ENCODE results near the gene KRTAP2-1. TPM values are rescaled to one million over a fixed set of nuclear protein-coding genes. Genes with fewer than 3 reads are reported as not detected.

The KRTAP2-1 gene
- total RNA-seq, 1 donor from 2014 or later, result not detected

- Histone ChIP-seq H3K27me3 (no peaks in the 10 kb centered on the region), H3K27ac (no peak overlapping the region), H3K9me3 (no peaks in the 10 kb centered on the region), H3K36me3 (no peaks in the 10 kb centered on the region), H3K4me3 (no peak overlapping the region), H3K4me1 (no peaks in the 10 kb centered on the region)
- DNase-seq (ENCODE audit: low spot score in 2 of 2), result no peak
- intact Hi-C loops (cut with DNase I), result no loop called here
- TF ChIP-seq CTCF (IDR thresholded peaks at IDR 0.05), result no peak
Observed at GRCh38 chr17:40997361-40997760, 49.8 kb downstream of the KRTAP2-1 start.

GRCh38 chr17:40996829-40997228 lies 50.3 kb downstream of the KRTAP2-1 start:
- Histone ChIP-seq H3K27me3 (no peaks in the 10 kb centered on the region), H3K9me3 (no peaks in the 10 kb centered on the region), H3K27ac (no peak overlapping the region), H3K4me3 (no peak overlapping the region), H3K4me1 (no peaks in the 10 kb centered on the region), H3K36me3 (no peaks in the 10 kb centered on the region)
- DNase-seq (ENCODE audit: low spot score in 2 of 2), result no peak
- intact Hi-C loops (cut with DNase I), result no loop called here
- no peak for TF ChIP-seq CTCF (IDR thresholded peaks at IDR 0.05)

Other genes starting within 250 kb of the KRTAP2-1 start
- not detected for gene KRT28, start 247.4 kb downstream of the KRTAP2-1 start, total RNA-seq
- gene KRT10, start 224.7 kb downstream of the KRTAP2-1 start, total RNA-seq, result 0.85 TPM
- gene KRT12, start 180.1 kb downstream of the KRTAP2-1 start, total RNA-seq, result not detected
- gene KRT20, start 162.1 kb downstream of the KRTAP2-1 start, total RNA-seq, result not detected
- gene KRT23, start 109.7 kb downstream of the KRTAP2-1 start, total RNA-seq, result not detected
- not detected for gene KRT39, start 80.4 kb downstream of the KRTAP2-1 start, total RNA-seq
- not detected for gene KRT40, start 63.0 kb downstream of the KRTAP2-1 start, total RNA-seq
- not detected for gene KRTAP3-3, start 53.2 kb downstream of the KRTAP2-1 start, total RNA-seq
- gene KRTAP3-2, start 47.4 kb downstream of the KRTAP2-1 start, total RNA-seq, result not detected
- not detected for gene KRTAP3-1, start 38.2 kb downstream of the KRTAP2-1 start, total RNA-seq
- not detected for gene KRTAP1-5, start 20.1 kb downstream of the KRTAP2-1 start, total RNA-seq
- gene KRTAP1-4, start 17.1 kb downstream of the KRTAP2-1 start, total RNA-seq, result not detected
- not detected for gene KRTAP1-3, start 12.4 kb downstream of the KRTAP2-1 start, total RNA-seq
- gene KRTAP1-1, start 5.9 kb downstream of the KRTAP2-1 start, total RNA-seq, result not detected
- gene KRTAP2-2, start 7.9 kb upstream of the KRTAP2-1 start, total RNA-seq, result not detected
- not detected for gene KRTAP2-3, start 12.8 kb upstream of the KRTAP2-1 start, total RNA-seq
- not detected for gene KRTAP2-4, start 18.6 kb upstream of the KRTAP2-1 start, total RNA-seq
- gene KRTAP4-7, start 36.8 kb upstream of the KRTAP2-1 start, total RNA-seq, result not detected
- gene KRTAP4-8, start 50.8 kb upstream of the KRTAP2-1 start, total RNA-seq, result not detected
- gene KRTAP4-16, start 54.9 kb upstream of the KRTAP2-1 start, total RNA-seq, result not detected
- not detected for gene KRTAP4-9, start 58.1 kb upstream of the KRTAP2-1 start, total RNA-seq
- gene KRTAP4-11, start 71.1 kb upstream of the KRTAP2-1 start, total RNA-seq, result not detected
- gene KRTAP4-12, start 76.9 kb upstream of the KRTAP2-1 start, total RNA-seq, result not detected
- gene KRTAP4-6, start 93.2 kb upstream of the KRTAP2-1 start, total RNA-seq, result not detected
- not detected for gene KRTAP4-5, start 102.5 kb upstream of the KRTAP2-1 start, total RNA-seq
- not detected for gene KRTAP4-4, start 113.4 kb upstream of the KRTAP2-1 start, total RNA-seq
- gene KRTAP4-3, start 120.9 kb upstream of the KRTAP2-1 start, total RNA-seq, result not detected
- not detected for gene KRTAP4-2, start 130.9 kb upstream of the KRTAP2-1 start, total RNA-seq
- gene KRTAP4-1, start 137.6 kb upstream of the KRTAP2-1 start, total RNA-seq, result not detected
- not detected for gene KRTAP9-1, start 142.6 kb upstream of the KRTAP2-1 start, total RNA-seq
- gene KRTAP9-2, start 179.3 kb upstream of the KRTAP2-1 start, total RNA-seq, result not detected
- not detected for gene KRTAP9-3, start 185.1 kb upstream of the KRTAP2-1 start, total RNA-seq
- gene KRTAP9-8, start 190.7 kb upstream of the KRTAP2-1 start, total RNA-seq, result not detected
- gene KRTAP9-4, start 202.4 kb upstream of the KRTAP2-1 start, total RNA-seq, result not detected
- not detected for gene KRTAP9-9, start 208.1 kb upstream of the KRTAP2-1 start, total RNA-seq
- gene KRTAP9-6, start 218.1 kb upstream of the KRTAP2-1 start, total RNA-seq, result not detected
- gene KRTAP9-7, start 228.4 kb upstream of the KRTAP2-1 start, total RNA-seq, result not detected